Suprapubic skin (tissue), 4 donors: ENCODE measurements around the gene ZCCHC3. TPM values are rescaled to one million over a fixed set of nuclear protein-coding genes. Genes with fewer than 3 reads are reported as not detected.
A peak's percentile ranks its signal among the peaks of the same experiment; 100 is the strongest.

Experiments
- DNase-seq, 2 donors: peaks; one replicate each; pipeline ENCODE4 v3.0.0-alpha.2; 2019; ENCODE audit warnings: low spot score in 2 of 2
- H3K27ac ChIP-seq: fragments of 200-600 bp; sonication (generic); one replicate; pipeline ENCODE4 v1.5.1; 2019
- H3K27me3 ChIP-seq: fragments of 200-600 bp; sonication (generic); one replicate; pipeline ENCODE4 v1.5.1; 2019
- H3K36me3 ChIP-seq: fragments of 200-600 bp; sonication (generic); one replicate; pipeline ENCODE4 v1.5.1; 2019
- H3K4me1 ChIP-seq: fragments of 200-600 bp; sonication (generic); one replicate; pipeline ENCODE4 v1.5.1; 2019
- H3K4me3 ChIP-seq: fragments of 200-600 bp; sonication (generic); one replicate; pipeline ENCODE4 v1.5.1; 2019; ENCODE audit warnings: mild to moderate bottlenecking
- H3K9me3 ChIP-seq: fragments of 200-600 bp; sonication (generic); one replicate; pipeline ENCODE4 v1.5.1; 2019
- CTCF ChIP-seq, 2 donors: fragments of 200-600 bp in 1 of 2; fragments of 450-650 bp in 1 of 2; sonication (generic) in 1 of 2; IDR thresholded peaks; one replicate each; pipeline ENCODE4 v1.5.1; 2016 to 2019; ENCODE audit warnings: antibody characterized with exemption in 2 of 2, mild to moderate bottlenecking in 1 of 2, moderate library complexity in 1 of 2
- EP300 ChIP-seq: sonication (generic); formaldehyde crosslinking; IDR thresholded peaks from one replicate; pipeline ENCODE4 v1.6.1; 2017; ENCODE audit warnings: antibody characterized with exemption
- POLR2A ChIP-seq, 2 donors: fragments of 450-650 bp; IDR thresholded peaks; one replicate each; pipeline ENCODE4 v1.6.1; 2017; ENCODE audit warnings: antibody characterized with exemption in 2 of 2, mild to moderate bottlenecking in 2 of 2, moderate library complexity in 2 of 2
- POLR2AphosphoS5 ChIP-seq, 3 donors: sonication (generic); formaldehyde crosslinking; IDR thresholded peaks; one replicate each; pipeline ENCODE4 v1.6.1; 2017; ENCODE audit warnings: antibody characterized with exemption in 3 of 3
- WGBS: methylation state at CpG from one replicate; pipeline ENCODE4 v1.1.5; 2018; 5-methylcytosine and 5-hydroxymethylcytosine counted together
- total RNA-seq, 4 donors: library from RNA; depleted of rRNA; stranded (reverse); fragments of >200 nt; gene quantifications; one replicate each; pipeline ENCODE4 v1.1.0, GENCODE V29; 2016

The ZCCHC3 gene
- total RNA-seq, 4 donors from 2014 or later = 8.1 to 11.2 (median 8.8) TPM

- 0% methylated on average over 23 of the region's 61 CpGs for WGBS
- H3K27me3 ChIP-seq = no peaks in the 10 kb centered on the region
- peaks cover 8% of the 10 kb centered on the region for H3K36me3 ChIP-seq
- peak overlapping the region; percentile 73 for H3K27ac ChIP-seq
- peak; percentile 93 for DNase-seq
- H3K9me3 ChIP-seq = no peaks in the 10 kb centered on the region
- peak overlapping the region; percentile 70 for H3K4me3 ChIP-seq
- peaks cover 20% of the 10 kb centered on the region for H3K4me1 ChIP-seq
- TF ChIP-seq POLR2AphosphoS5 (IDR thresholded peaks at IDR 0.05) (peak in 1 of 3 donors; percentile 25), CTCF (IDR thresholded peaks at IDR 0.05) (no peak), POLR2A (IDR thresholded peaks at IDR 0.05) (peak in 1 of 2 donors; percentile 44), EP300 (no peak)
Measured at GRCh38 chr20:347640-348484, 50.5 kb downstream of the ZCCHC3 start.

GRCh38 chr20:348972-349841, 51.8 kb downstream of the ZCCHC3 start:
- DNase-seq = no peak
- Histone ChIP-seq H3K4me1 (peaks cover 20% of the 10 kb centered on the region), H3K9me3 (no peaks in the 10 kb centered on the region), H3K4me3 (no peak overlapping the region), H3K27ac (no peak overlapping the region), H3K36me3 (peaks cover 15% of the 10 kb centered on the region), H3K27me3 (no peaks in the 10 kb centered on the region)
- 88% methylated on average over 18 of the region's 19 CpGs for WGBS
- TF ChIP-seq POLR2A (IDR thresholded peaks at IDR 0.05) (no peak), POLR2AphosphoS5 (IDR thresholded peaks at IDR 0.05) (no peak), EP300 (no peak), CTCF (IDR thresholded peaks at IDR 0.05) (no peak)

Other genes starting within 250 kb of the ZCCHC3 start
- not detected for gene DEFB125, start 209.9 kb upstream of the ZCCHC3 start, total RNA-seq
- not detected for gene DEFB126, start 155.0 kb upstream of the ZCCHC3 start, total RNA-seq
- gene DEFB127, start 140.1 kb upstream of the ZCCHC3 start, total RNA-seq = not detected
- not detected for gene DEFB128, start 107.9 kb upstream of the ZCCHC3 start, total RNA-seq
- not detected for gene DEFB129, start 70.3 kb upstream of the ZCCHC3 start, total RNA-seq
- gene DEFB132, start 39.8 kb upstream of the ZCCHC3 start, total RNA-seq = under 1 TPM in 1 of 4 donors, not detected in 3; 0.34 TPM
- 1 to 10 TPM in 2 of 4 donors, under 1 TPM in 2; 0.91 to 5.1 (median 2.0) TPM for gene C20orf96, start 6.8 kb upstream of the ZCCHC3 start, total RNA-seq
- gene SOX12, start 28.0 kb downstream of the ZCCHC3 start, total RNA-seq = 1 to 10 TPM; 5.4 to 6.5 (median 5.9) TPM
- 10 to 100 TPM in 3 of 4 donors, 1 to 10 TPM in 1; 8.1 to 11.4 (median 10.9) TPM for gene NRSN2, start 49.5 kb downstream of the ZCCHC3 start, total RNA-seq
- 10 to 100 TPM; 14.3 to 30.7 (median 28.0) TPM for gene TRIB3, start 83.2 kb downstream of the ZCCHC3 start, total RNA-seq
- gene RBCK1, start 110.7 kb downstream of the ZCCHC3 start, total RNA-seq = 10 to 100 TPM; 63.6 to 85.3 (median 78.5) TPM
- gene TBC1D20, start 165.0 kb downstream of the ZCCHC3 start, total RNA-seq = 10 to 100 TPM; 49.0 to 78.7 (median 60.6) TPM
- gene CSNK2A1, start 246.2 kb downstream of the ZCCHC3 start, total RNA-seq = 100 to 1,000 TPM in 2 of 4 donors, 10 to 100 TPM in 2; 85.0 to 107 (median 96.9) TPM